ENCODE measurements around the gene CGB2.

CGB2 gene

DNA sequence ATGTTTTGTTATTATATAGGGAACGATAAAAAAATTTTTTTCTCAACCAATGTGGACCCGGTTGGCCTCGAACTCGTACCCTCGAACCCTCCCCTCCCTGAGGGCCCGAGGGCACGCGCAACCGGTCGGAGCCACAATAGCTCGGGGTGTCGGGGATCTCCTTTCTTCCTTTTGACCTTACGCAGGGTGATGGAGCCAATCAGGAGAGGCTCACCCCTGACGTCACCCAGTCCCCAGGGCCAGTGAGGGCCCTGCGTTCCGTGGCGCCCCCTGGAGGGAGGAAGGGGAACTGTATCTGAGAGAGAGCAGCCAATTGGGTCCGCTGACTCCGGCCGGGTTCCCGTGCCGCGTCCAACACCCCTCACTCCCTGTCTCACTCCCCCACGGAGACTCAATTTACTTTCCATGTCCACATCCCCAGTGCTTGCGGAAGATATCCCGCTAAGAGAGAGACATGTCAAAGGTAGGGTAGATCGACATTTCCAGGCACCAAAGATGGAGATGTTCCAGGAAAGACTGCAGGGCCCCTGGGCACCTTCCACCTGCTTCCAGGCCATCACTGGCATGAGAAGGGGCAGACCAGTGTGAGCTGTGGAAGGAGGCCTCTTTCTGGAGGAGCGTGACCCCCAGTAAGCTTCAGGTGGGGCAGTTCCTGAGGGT is at the start of gene CGB2:
Gene CGB2, plus strand, starts transcription at position 249 of the 660 bp plus-strand sequence. Its CDS starts 206 bp downstream, at position 455.
- DNase-seq (ENCODE audit: low read depth in 1 of 2, low spot score in 1 of 2), result peak in 1 of 2 donors; percentile 53

DNA sequence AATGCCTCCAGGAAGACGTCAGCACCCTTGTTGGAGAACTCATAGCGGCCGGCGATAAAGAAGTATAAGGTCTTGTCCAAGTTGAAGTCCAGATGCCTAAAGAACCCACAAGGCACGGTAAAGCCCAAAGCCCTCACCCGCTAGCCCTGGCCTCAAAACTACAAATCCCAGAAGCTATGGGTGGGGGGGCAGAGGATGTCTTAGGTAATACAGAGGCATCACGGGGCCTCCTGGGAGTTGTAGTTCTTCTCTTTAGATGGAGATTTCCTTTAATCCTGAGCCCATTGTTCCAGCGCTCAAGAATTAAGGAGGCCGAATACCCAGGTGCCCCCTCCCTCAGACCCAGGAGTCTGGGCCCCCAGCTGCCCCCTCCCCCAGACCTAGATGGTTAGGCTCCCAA is 49.4 kb upstream of the CGB2 start:
- DNase-seq (ENCODE audit: low read depth in 1 of 2, low spot score in 1 of 2), result no peak

DNA sequence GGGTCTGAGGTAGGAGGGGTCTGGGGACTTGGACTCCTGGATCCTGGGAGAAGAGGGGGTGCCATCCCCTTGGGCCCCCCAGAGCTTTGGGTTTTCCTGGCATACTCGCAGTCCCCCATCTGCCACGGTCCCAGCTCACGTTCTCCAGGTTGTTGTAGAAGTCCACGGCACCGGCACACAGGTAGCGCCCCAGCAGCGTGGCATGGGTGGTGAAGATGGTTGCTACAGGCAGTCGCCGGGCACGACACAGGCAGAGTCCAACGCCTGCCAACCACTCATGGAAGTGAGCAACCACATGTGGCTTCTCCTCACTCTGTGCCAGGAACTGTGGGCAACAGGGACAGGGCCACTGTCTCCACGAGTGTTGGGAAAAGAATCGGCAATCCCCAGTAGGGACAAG is 46.0 kb upstream of the CGB2 start:
- no peak for DNase-seq (ENCODE audit: low read depth in 1 of 2, low spot score in 1 of 2)

DNA sequence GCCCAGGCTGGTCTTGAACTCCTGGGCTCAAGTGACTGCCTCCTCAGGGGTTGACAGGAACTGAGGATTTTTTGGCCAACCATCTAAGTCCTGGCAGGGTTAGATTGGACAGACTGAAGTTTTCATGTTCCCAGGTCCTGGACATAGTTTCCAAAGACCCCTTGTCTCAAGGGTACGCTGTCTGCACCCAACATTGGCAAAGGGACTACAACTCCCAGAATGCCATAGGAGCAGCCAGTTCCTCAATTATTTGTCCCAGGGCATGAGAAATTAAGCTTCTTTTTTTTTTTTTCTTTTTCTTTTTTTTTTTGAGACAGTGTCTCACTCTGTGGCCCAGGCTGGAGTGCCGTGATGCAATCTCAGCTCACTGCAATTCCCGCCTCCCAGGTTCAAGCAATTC is 45.5 kb upstream of the CGB2 start:
- DNase-seq (ENCODE audit: low read depth in 1 of 2, low spot score in 1 of 2), result no peak

DNA sequence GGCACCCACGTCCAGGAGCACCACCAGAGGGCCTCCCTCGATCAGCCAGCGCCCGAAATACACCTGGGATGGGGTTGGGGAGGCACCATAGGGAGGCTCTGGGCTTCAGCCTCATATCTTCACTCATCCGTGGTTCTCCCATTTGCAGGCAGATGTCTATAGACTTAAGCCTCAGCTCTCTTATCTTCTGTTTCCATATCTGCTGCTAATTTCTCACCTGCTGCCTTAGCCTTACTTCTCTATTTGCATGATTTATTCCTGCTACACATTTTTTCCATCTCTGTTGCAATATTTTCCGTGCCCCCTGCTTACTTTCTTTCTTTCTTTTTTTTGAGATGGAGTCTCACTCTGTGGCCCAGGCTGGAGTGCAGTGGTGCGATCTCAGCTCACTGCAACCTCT is 44.4 kb upstream of the CGB2 start:
- DNase-seq (ENCODE audit: low read depth in 1 of 2, low spot score in 1 of 2), result no peak

DNA sequence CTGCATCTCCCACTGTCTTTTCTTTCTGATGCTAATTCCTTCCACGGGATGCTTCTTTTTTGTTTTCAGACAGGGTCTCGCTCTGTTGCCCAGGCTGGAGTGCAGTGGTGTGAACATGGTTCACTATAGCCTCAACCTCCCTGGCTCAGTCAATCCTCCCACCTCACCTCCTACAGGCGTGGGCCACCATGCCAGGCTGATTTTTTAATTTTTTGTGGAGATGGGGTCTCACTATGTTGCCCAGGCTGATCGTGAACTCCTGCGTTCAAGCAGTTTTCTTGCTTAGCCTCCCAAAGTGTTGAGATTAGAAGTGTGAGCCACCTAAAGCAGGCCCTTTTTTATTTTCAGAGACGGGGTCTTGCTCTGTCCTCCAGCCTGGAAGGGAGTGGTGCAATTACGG is 43.4 kb upstream of the CGB2 start:
- DNase-seq (ENCODE audit: low read depth in 1 of 2, low spot score in 1 of 2), result no peak

DNA sequence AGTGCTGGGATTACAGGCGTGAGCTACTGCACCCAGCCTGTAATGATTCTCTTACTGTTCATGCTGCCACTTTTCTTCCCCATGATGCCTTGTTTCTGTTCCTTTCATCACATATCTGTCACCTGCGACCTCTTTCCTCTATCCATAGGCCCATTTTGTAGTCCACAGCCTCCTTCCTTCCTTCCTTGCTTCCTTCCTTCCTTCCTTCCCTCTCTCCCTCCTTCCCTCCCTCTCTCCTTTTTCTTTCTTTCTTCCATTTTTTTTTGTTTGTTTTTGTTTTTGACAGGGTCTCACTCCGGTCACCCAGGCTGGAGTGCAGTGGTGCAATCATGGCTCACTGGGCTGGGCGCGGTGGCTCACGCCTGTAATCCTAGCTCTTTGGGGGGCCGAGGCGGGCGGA is 42.8 kb upstream of the CGB2 start:
- DNase-seq (ENCODE audit: low read depth in 1 of 2, low spot score in 1 of 2), result no peak

DNA sequence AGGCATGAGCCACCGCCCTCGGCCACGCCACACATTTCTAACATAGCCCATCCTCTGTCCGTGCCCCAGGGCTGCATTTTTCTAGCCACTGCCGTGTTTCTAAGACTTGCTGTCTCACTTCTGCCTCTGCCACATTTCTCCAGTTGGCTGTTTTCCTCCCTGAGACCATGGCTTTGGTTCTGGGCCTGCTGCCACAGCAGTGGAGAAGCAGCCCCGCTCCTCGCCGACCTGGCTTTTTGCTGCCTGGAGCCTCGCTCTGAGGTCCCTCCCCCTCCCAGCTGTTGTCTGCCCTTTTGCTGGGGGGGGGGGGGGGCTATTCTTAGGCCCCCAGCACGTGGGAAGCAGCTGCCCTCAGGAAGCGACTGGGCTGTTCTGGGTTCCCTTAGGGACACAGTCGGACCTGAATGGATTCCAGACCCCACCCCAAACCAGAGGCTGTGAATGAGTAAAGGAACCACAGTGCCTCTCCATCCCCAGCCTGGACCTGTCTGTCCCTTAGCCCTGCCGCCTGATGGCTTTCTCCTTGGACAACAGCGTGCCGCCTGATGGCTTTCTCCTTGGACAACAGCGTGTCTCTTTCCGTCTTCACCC is 41.9 kb upstream of the CGB2 start:
- no peak for DNase-seq (ENCODE audit: low read depth in 1 of 2, low spot score in 1 of 2)

DNA sequence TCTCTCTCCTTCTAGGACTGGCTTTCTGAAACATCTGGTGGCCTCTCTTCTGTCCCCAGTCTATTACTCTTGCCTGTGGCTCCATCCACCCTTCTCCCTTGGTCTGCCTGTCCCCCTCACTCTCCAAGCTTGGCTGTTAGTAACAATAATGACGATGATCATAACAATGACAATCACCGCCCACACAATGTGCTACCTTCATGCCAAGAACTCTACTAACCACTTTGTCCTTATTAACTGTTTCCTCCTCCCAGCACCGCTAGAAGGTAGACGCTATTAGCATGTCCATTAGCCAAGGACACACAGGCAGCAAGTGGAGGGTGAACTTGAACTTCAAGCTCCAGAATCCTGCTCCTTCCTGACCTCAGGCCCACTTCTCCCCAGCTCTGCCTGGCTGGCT is 41.3 kb upstream of the CGB2 start:
- no peak for DNase-seq (ENCODE audit: low read depth in 1 of 2, low spot score in 1 of 2)

DNA sequence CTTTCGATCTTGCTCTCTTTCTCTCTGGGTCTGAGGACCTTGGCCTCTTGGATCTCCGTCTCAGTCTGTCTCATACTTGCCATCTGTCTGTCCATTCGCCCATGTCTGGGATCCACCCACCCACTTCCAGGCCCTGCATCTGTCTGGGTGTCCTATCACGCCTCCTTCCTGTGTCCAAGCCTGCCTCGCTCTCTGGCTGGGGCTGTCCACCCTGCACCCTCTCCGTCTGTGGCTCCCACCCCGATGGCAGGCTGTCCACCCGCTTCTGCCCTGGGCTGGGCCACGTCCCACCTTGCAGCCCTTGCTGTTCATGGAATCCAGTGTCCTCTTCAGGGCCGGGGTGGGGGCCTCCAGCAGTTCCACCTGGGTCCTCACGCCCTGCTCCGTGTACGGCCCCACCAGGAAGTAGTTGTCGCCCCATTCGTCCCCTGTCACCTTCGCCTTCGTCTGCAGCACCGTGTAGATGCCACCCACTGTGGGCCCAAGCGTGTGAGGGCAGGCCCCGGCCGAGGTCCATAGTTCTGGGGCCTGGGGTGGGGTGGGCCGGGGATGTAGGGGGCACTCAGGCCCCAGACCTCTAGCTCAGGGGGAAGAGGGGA is 40.6 kb upstream of the CGB2 start:
- no peak for DNase-seq (ENCODE audit: low read depth in 1 of 2, low spot score in 1 of 2)

DNA sequence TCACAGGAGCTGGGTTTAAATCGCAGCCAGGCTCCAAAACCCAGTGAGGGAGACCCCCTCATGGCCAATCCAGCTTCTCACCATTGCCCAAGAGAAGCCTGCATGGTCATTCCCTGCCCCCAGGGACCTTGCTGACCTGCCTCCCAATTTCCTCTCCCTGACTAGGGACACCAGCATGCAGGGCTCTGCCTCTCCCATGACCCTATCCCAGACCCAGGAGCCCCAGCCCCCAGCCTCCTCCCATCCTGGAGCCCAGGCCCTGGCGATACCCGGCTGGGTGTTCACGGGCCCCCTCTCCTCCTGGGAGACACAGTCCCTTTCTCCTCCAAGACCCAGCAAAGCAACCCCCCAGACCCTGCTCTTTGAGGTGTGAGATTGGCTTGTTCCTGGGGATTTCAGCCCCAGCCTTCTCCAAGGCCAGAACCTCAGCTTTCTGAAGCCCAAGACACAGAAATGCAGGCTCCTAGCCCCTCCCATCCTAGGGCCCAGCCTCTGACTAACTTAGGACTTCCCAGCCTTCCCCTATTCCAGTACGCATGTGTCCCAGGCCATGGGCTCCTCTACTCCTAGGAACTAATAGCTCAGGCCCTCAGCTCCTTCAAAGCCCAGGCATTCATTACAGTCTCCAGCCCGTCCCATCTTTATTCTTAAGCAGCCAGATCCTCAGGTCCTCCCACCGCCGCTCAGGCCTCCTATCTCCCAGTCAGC is 39.7 kb upstream of the CGB2 start:
- no peak for DNase-seq (ENCODE audit: low read depth in 1 of 2, low spot score in 1 of 2)

DNA sequence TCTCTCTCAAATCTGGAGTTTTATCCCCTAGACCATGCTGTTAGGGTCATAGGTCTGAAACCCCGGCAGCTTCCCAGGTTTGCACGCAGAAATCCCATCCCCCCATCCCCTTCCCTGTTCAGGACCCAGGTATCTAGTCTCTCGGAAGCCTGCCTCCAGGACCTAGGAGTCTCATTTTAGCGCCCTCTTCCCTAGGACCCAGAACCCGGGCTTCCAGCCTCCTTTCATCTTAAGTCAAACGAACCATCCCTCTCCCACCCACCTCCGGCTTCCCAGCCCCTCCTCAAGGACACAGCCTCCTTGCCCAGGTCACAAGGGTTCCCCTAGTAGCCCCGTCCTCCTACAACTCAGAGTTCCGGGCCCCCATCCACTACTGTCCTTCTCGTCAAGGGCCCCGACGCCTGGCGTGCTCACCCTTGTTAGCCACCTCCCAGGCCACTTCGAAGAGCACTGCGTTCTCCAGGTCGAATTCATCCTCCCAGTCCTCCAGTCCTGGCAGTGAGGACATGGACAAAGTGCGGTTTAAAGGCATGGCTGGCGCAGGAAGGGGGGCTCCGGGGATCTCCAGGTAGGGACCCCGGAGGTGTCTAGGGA is 39.0 kb upstream of the CGB2 start:
- DNase-seq (ENCODE audit: low read depth in 1 of 2, low spot score in 1 of 2), result no peak

DNA sequence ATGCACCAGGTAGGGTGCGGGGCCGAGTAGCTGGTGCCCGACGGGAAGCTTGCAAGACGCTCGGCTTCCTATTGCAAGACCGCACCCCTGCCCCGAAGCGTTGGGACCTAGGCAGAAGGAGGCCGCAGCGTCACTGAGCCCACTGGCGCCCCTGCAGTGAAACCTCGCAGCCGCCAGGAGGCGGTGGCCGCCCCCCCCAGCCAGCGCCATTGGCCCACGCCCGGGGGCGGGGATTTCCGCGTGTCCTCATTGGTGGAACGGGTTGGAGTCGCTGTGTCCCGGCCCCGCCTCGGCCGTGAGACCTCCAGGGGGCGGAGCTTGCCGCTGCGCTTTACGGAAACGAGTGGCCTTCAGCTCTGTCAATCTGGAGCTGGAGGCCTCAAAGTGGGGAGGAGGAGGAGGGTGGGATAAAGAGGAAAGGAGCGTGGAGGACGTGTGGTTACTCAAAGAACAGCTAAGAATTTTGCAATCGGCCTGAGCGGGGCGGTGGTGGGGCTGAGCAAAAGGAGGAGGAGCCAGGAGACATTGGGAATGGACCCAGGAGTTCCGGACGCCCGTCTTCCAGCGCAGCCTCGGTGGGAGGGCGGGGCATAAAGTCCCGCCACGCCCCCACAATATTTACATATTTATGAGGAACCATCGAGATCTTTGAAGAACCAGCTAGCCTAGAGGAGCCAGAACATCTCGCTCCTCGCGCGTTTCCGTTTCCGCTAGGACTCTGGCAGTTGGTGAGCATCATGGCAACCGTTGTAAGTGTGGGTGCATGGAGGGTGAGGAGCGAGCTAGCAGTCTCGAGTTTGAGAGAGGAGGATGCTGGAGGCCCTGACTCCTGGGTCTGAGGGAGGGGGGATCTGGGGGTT is 38.3 kb upstream of the CGB2 start, which contains the start of the genes GYS1 and RUVBL2:
Gene GYS1, minus strand, starts transcription at position 135 of the 860 bp plus-strand sequence. CDS start 197 bp downstream, outside the sequence.
Gene RUVBL2, plus strand, starts transcription at position 713 of the 860 bp plus-strand sequence. Its CDS starts 25 bp downstream, at position 738.
- DNase-seq (ENCODE audit: low read depth in 1 of 2, low spot score in 1 of 2), result peak; percentile 98

DNA sequence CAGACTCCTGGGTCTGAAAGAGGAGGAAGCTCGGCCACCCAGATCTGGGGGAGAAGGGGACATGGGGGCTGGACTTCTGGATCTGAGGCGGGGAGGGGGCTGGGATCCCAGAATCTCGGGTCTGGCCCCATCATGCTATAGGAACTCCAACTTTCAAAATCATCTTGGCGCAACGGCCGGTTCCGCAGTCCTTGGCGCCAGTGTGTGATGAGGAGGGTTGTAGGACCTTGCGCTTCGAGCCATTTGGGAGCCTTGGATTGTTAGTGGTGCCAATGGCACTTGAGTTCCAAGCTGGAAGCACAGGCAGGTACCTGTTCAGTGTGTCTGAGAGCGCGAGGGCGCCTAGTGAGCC is 37.7 kb upstream of the CGB2 start:
- DNase-seq (ENCODE audit: low read depth in 1 of 2, low spot score in 1 of 2), result no peak

DNA sequence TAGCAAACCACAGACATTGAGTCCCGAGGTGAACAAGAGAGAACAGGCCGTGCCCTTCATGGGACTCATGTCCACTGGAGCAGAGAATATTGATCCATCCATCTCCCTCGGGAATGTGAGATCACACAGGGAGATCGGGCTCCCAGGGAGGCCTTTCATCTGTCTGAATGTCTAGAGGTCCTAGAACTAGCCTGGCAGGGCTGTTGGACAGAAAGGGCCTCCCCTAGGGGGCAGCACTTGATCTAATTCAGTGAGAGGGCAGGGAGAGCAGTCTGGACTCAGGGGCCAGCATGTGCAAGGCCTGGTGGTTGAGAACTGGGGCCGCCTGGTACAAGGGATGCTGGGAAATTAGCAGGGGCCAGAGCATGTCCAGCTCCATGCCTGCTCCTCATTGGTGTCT is 33.7 kb upstream of the CGB2 start:
- no peak for DNase-seq (ENCODE audit: low read depth in 1 of 2, low spot score in 1 of 2)

DNA sequence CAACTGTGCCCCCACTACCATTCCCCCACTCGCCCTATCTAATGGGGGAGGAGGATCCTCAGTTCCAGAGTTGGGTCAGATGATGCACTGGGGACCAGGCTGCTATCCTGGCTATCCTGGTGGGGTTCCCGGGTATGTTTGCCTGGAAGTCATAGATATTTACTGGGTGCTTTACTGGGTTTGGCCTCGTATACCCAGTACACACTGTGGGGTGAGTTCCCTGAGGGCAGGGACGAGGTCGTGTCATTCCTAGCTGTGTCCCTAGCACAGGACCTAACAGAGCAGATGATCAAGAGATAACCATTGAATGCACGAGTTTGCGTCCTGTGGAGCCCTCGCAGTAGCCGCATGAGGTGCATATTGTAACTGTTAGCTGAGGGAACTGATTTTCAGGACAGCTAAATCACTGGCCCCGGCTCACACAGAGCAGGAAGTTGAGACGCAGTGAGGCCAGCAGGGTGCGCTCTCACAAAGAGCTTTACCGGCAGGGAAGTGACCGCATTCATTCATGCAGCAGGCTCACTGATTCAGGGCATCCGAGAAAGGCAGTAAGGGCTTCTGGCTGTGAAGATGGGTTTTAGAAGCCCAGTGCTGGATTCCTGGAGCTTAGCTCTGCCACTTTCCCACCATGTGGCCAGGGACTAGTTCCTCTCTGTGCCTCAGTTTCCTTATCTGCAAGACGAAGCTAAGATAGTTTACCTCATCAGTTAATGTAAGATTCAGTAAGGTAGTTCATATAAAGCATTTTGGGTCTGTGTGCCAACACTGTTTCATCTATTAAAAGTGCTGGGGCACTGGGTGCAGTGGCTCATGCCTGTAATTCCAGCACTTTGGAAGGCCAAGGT is 32.0 kb upstream of the CGB2 start:
- peak; percentile 44 to 47 for DNase-seq (ENCODE audit: low read depth in 1 of 2, low spot score in 1 of 2)

DNA sequence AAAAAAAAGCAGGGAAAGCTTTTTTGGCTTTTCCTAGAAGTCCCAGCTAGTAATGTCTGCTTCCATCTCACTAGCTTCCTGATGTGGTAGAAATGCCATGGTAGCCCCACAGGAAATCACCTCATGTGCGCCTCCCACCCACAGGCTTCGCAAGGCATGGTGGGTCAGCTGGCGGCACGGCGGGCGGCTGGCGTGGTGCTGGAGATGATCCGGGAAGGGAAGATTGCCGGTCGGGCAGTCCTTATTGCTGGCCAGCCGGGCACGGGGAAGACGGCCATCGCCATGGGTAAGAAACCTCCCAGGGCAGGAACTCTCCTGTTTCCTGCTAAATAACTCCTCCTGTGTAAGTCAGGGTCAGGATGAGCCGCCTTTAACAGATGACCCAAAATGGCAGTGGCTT is 27.6 kb upstream of the CGB2 start:
- DNase-seq (ENCODE audit: low read depth in 1 of 2, low spot score in 1 of 2), result no peak

DNA sequence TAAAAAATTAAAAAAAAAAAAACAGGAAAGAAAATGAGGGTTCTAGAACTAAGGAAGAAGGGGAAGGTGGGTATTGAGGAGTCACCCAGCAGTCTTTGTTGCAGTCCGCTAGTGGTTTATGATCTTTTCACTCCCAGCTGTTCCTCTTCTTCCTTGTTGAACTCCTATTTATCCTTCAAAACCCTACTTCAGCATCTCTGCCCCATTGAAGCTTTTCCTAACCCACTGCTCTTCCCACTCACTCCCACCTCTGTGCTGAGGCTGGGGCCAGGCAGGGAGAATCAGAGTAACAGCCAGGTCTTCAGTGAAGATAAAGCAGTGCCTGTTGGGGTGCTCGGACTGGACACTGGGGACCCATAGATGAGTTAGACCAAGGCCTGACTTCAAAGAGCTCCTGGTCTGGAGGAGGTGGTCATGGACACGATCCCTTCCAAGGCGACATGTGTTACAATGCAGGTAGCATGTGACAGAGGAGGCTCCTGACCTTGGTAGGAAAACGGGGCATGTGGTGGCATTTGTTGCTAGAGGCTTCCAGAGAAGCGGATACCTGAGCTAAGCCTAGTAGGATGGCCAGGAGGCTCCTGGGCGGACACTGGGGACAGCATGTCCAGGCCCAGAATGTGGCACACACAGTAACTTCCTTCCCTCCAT is 26.6 kb upstream of the CGB2 start:
- no peak for DNase-seq (ENCODE audit: low read depth in 1 of 2, low spot score in 1 of 2)

DNA sequence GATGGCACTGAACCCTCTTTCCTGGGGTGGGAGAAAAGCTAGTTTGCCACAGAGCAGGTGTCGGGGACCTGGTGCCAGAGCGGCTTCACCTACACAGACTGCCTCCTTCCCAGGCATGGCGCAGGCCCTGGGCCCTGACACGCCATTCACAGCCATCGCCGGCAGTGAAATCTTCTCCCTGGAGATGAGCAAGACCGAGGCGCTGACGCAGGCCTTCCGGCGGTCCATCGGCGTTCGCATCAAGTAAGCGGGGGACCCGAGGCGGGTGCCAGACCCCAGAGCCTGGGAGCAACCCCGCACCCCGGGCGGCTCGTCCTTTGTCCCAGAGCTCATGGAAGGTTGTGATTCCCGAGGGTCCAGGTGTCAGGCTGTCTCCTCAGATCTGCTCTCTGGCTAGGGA is 24.8 kb upstream of the CGB2 start:
- no peak for DNase-seq (ENCODE audit: low read depth in 1 of 2, low spot score in 1 of 2)
